HFFc6 (cell line): Measurements from ENCODE around the gene REEP1. TPM values are rescaled to one million over a fixed set of nuclear protein-coding genes. Genes with fewer than 3 reads are reported as not detected.
"Not testable (repeated sequence)": the region's sequence is repeated elsewhere in the genome, so short reads cannot be mapped to it uniquely, and the experiment has no call there.

Experiments
- DNase-seq: peaks from one replicate; pipeline ENCODE4 v3.0.0-alpha.2; 2018
- H3K27ac Mint-ChIP-seq: 2 replicates; pipeline ENCODE4 v1.8.0; 2020; ENCODE audit warnings: mild to moderate bottlenecking, mixed read lengths
- H3K27me3 Mint-ChIP-seq: 2 replicates; pipeline ENCODE4 v1.8.0; 2021; ENCODE audit warnings: mild to moderate bottlenecking, moderate library complexity, mixed read lengths; ENCODE audit not compliant: insufficient read depth
- H3K36me3 Mint-ChIP-seq: 2 replicates; pipeline ENCODE4 v1.8.0; 2021; ENCODE audit warnings: low read depth, mixed read lengths
- H3K4me1 Mint-ChIP-seq: 2 replicates; pipeline ENCODE4 v1.8.0; 2020; ENCODE audit warnings: low read depth, mixed read lengths
- H3K4me3 Mint-ChIP-seq: 2 replicates; pipeline ENCODE4 v1.8.0; 2020; ENCODE audit warnings: mild to moderate bottlenecking, moderate library complexity, mixed read lengths
- H3K9me3 Mint-ChIP-seq: 2 replicates; pipeline ENCODE4 v1.8.0; 2020; ENCODE audit warnings: mild to moderate bottlenecking, mixed read lengths
- total RNA-seq, 6 experiments: library from RNA; stranded (reverse); fragmentation: NEBNext Ultra II Directional; extraction: Animal tissue kit (Norgen Biotek cat#: 25700); gene quantifications; 2 replicates in 1 of 6; 3 replicates in 5 of 6; pipeline ENCODE4 v1.2.3, GENCODE V29; 2021
- TF ChIP-seq, protein P1 (sequence below): fragments of 200-600 bp; sonication (generic); IDR thresholded peaks from 2 replicates; pipeline ENCODE4 v1.5.0; 2021; ENCODE audit warnings: antibody characterized with exemption, mild to moderate bottlenecking

Gene REEP1
- total RNA-seq, 6 experiments from 2014 or later: 0.07 to 0.23 (median 0.15) TPM

DNA sequence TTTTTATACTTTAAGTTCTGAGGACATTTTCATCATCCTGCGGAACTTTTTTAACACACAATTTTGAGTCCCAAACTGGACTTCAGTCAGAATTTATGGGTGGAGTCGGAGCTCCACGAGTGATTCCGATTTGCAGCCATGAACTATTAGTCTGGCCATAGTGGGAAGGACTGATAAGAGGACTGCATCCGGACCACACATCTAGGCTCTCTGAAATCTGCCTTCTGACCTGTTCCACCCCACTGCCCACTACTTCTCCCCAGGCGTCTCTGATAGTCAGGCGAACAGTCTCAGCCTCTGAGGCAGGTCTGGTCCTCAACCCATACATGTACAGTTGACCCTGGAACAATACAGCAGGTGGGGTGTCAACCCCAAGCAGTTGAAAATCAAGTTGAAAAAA, 133.0 kb downstream of the REEP1 start:
- Mint-ChIP-seq H3K9me3 (no peaks in the 10 kb centered on the region), H3K4me3 (no peak overlapping the region), H3K4me1 (peaks cover 31% of the 10 kb centered on the region), H3K27me3 (no peaks in the 10 kb centered on the region), H3K36me3 (peaks cover 19% of the 10 kb centered on the region; the same call in 1 of the 2 replicates), H3K27ac (no peak overlapping the region)
- TF ChIP-seq, protein P1, sequence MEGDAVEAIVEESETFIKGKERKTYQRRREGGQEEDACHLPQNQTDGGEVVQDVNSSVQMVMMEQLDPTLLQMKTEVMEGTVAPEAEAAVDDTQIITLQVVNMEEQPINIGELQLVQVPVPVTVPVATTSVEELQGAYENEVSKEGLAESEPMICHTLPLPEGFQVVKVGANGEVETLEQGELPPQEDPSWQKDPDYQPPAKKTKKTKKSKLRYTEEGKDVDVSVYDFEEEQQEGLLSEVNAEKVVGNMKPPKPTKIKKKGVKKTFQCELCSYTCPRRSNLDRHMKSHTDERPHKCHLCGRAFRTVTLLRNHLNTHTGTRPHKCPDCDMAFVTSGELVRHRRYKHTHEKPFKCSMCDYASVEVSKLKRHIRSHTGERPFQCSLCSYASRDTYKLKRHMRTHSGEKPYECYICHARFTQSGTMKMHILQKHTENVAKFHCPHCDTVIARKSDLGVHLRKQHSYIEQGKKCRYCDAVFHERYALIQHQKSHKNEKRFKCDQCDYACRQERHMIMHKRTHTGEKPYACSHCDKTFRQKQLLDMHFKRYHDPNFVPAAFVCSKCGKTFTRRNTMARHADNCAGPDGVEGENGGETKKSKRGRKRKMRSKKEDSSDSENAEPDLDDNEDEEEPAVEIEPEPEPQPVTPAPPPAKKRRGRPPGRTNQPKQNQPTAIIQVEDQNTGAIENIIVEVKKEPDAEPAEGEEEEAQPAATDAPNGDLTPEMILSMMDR: no peak
- no peak for DNase-seq

DNA sequence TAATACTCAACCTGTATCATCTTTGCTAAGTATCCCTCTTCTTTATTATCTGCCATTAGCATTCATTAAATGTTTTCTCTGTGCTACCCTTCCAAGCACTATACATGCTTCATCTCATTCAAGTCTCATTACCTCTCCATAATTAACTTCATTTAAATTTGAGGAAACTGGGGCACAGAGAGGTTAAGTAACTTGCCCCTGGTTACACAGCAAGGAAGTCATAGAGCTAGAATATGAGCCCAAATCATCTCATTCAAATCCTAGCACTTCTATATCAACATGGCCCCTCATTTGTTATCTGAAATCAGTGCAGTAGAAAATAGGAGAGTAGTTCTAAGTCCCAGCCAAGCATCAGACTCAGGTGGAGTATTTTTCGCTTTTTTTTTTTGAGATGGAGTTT, 133.8 kb downstream of the REEP1 start:
- Mint-ChIP-seq H3K9me3 (no peaks in the 10 kb centered on the region), H3K4me1 (peaks cover 31% of the 10 kb centered on the region), H3K27me3 (peaks cover 2% of the 10 kb centered on the region), H3K36me3 (peaks cover 15% of the 10 kb centered on the region; the same call in 1 of the 2 replicates), H3K4me3 (no peak overlapping the region), H3K27ac (no peak overlapping the region; the same call in 1 of the 2 replicates)
- DNase-seq: no peak
- TF ChIP-seq, protein P1: no peak

DNA sequence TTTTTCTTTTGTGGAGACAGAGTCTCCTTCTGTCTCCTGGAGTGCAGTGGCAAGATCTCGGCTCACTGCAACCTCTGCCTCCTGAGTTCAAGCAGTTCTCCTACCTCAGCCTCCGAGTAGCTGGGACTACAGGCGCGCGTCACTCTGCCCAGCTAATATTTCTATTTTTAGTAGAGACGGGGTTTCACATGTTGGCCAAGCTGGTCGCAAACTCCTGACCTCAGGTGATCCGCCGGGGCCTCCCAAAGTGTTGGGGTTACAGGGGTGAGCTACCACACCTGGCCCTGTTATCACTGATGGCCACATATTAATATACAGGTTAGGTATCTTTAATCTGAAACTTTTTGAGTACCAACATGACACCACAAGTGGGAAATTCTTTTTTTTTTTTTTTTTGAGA, 134.7 kb downstream of the REEP1 start:
- DNase-seq: no peak
- Mint-ChIP-seq H3K27me3 (peaks cover 2% of the 10 kb centered on the region), H3K9me3 (no peaks in the 10 kb centered on the region), H3K36me3 (peaks cover 13% of the 10 kb centered on the region; the same call in 1 of the 2 replicates), H3K4me3 (no peak overlapping the region), H3K4me1 (peaks cover 31% of the 10 kb centered on the region), H3K27ac (peak overlapping the region; percentile 32; the same call in 1 of the 2 replicates)
- TF ChIP-seq, protein P1: no peak

DNA sequence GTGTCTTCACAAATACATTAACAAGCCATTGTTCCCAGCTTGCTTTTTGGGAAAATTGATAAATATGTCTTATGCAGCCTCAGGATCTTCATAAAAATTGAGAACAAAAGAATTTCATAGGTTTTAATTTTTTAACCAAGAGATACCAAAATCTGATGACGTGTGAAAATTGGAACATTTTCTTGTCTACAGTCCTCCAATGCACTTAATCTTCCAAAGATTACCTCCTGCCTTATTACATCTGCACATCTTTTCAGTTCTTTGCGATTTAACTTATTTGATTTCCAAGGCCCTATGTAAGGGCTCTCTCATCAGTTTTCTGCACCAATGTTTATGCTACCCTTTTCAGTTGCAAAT, 135.1 kb downstream of the REEP1 start:
- DNase-seq: no peak
- H3K4me1 Mint-ChIP-seq: peaks cover 31% of the 10 kb centered on the region
- H3K27ac Mint-ChIP-seq: peak overlapping the region; percentile 32; the same call in 1 of the 2 replicates
- TF ChIP-seq, protein P1: no peak
- H3K4me3 Mint-ChIP-seq: no peak overlapping the region
- peaks cover 13% of the 10 kb centered on the region; the same call in 1 of the 2 replicates for H3K36me3 Mint-ChIP-seq
- H3K9me3 Mint-ChIP-seq: no peaks in the 10 kb centered on the region
- H3K27me3 Mint-ChIP-seq: peaks cover 2% of the 10 kb centered on the region

DNA sequence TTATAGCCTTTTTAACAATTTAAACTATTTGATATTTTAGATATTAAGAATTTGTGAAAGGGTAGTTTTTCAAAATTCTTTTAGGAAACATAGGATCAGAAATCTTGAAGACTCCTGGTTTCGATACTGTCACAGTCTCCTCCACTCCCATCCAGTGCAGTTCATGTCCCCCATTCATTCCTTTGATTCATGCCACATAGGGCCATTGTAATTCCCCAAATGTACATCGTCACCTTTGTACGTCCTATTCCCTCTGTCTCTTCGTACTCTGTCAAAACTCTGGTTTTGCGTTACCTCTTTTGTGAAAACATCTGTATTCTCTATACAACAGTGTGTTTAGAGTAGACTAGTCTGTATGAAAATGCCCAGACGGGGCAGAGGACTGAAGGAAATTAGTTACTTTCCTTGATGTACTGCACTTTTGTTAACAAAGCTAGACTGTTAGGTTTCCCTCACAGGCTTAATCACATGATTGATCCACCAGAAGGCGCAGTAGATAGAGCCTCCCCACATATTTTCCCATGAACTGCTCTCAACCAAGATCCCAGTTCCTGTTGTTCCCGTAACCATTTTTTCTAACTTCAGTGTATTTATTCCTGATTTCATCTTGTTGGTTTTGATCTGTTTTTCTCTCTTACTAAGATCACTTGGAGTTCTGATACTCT, 135.6 kb downstream of the REEP1 start:
- H3K27ac Mint-ChIP-seq: peak overlapping the region; percentile 32; the same call in 1 of the 2 replicates
- no peaks in the 10 kb centered on the region for H3K9me3 Mint-ChIP-seq
- peaks cover 2% of the 10 kb centered on the region for H3K27me3 Mint-ChIP-seq
- peaks cover 35% of the 10 kb centered on the region for H3K4me1 Mint-ChIP-seq
- TF ChIP-seq, protein P1: peak; percentile 16; the same call in 1 of the 2 replicates
- H3K36me3 Mint-ChIP-seq: peaks cover 11% of the 10 kb centered on the region; the same call in 1 of the 2 replicates
- peak; percentile 27 for DNase-seq
- H3K4me3 Mint-ChIP-seq: no peak overlapping the region

DNA sequence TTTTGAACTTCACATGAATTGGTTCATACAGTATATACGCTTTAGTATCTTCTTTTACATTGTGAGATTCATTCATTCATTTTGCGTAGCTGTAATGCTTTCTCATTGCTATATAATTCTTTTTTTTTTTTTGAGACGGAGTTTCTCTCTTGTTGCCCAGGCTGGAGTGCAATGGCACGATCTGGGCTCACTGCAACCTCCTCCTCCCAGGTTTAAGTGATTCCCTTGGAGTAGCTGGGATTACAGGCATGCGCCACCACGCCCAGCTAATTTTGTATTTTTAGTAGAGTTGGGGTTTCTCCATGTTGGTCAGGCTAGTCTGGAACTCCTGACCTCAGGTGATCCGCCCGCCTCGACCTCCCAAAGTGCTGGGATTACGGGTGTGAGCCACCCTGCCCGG, 136.9 kb downstream of the REEP1 start:
- not testable (repeated sequence) for H3K27ac Mint-ChIP-seq

More for the DNA sequence above, 136.9 kb downstream of the REEP1 start:
- not testable (repeated sequence) for H3K27me3 Mint-ChIP-seq, H3K9me3 Mint-ChIP-seq, DNase-seq
- peak overlapping the region; percentile 97 for H3K4me3 Mint-ChIP-seq
- peaks cover 42% of the 10 kb centered on the region for H3K4me1 Mint-ChIP-seq
- H3K36me3 Mint-ChIP-seq: peaks cover 13% of the 10 kb centered on the region; the same call in 1 of the 2 replicates
